ENCODE measurements around the gene KRT6C. TPM values are rescaled to one million over a fixed set of nuclear protein-coding genes. Genes with fewer than 3 reads are reported as not detected.
"Not testable (repeated sequence)": the region's sequence is repeated elsewhere in the genome, so short reads cannot be mapped to it uniquely, and the experiment has no call there.

KRT6C gene
- total RNA-seq, 1 donor from 2014 or later, result not detected

DNA sequence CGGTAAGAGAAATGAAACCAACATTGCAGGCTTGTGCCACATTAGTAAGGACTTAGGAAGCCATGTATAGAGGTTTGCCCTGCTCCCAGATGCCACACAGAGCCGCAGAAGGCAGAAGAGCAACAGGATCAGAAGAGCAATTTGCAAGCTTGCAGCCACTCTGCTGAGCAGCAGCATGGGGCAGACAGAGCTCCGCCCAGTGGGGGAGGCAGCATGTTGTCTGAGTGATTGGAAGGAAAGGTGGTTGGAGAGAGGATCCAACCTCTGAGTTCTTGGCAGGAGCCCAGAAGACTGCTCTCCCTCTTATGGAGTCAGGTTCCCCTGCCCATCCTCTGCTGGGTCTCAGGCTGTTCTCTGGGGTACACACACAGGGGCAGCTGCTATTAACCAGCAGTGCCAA lies 21.8 kb upstream of the KRT6C start:
- intact Hi-C loops (cut with micrococcal nuclease), result no loop called here
- no peaks in the 10 kb centered on the region for H3K4me1 Mint-ChIP-seq (ENCODE audit: low read depth)

DNA sequence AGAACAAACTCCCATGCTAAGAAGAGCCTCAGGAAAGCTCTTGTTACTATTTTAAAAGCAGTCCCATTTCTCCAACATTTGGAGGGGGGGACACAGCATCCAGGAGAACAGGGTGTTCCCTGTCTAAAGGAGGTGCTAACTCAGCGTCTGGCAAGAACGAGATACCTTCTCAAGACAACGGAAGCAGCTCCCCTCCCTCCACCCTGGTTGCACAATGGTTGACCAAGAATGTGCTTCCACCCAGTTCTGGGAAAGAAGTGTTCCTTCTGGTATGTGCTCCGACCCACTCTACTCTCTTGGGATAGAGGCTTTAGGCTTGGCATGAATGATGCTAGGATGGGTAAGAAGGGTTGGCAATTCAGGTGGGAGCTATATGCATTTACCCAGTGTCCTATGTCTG lies 20.9 kb upstream of the KRT6C start:
- Mint-ChIP-seq H3K27me3 (ENCODE audit: insufficient read depth) (peaks cover 8% of the 10 kb centered on the region), H3K9me3 (no peaks in the 10 kb centered on the region), H3K4me3 (no peak overlapping the region), H3K27ac (no peak overlapping the region), H3K4me1 (ENCODE audit: low read depth) (no peaks in the 10 kb centered on the region), H3K36me3 (ENCODE audit: low read depth) (no peaks in the 10 kb centered on the region)
- intact Hi-C loops (cut with micrococcal nuclease), result no loop called here
- no peak for DNase-seq (ENCODE audit: low spot score)

More for the DNA sequence above, 21.8 kb upstream of the KRT6C start:
- no peak overlapping the region for H3K4me3 Mint-ChIP-seq
- no peak for DNase-seq (ENCODE audit: low spot score)
- no peaks in the 10 kb centered on the region for H3K36me3 Mint-ChIP-seq (ENCODE audit: low read depth)
- peaks cover 8% of the 10 kb centered on the region for H3K27me3 Mint-ChIP-seq (ENCODE audit: insufficient read depth)
- no peak overlapping the region for H3K27ac Mint-ChIP-seq
- H3K9me3 Mint-ChIP-seq, result no peaks in the 10 kb centered on the region

DNA sequence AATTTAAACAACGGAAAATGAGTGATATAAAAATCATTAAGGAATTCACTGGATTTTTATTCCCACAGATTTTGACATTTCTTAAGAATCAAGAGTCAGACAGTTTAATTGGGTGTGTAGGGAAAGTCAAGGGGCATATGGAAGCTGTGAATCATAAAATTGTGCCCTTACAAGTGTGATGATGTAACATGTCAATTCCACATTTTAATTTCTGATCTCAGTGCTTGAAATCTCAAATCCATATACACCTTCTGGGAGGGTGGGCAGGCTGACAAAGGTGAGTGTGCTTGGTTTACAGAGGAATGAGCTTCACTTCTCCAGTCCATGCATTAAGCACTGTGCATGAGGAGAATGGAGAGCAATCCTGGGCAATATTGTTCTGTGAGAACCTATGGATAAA lies 20.5 kb upstream of the KRT6C start:
- DNase-seq (ENCODE audit: low spot score), result no peak
- intact Hi-C loops (cut with micrococcal nuclease), result no loop called here
- Mint-ChIP-seq H3K4me1 (ENCODE audit: low read depth) (no peaks in the 10 kb centered on the region), H3K4me3 (no peak overlapping the region), H3K36me3 (ENCODE audit: low read depth) (no peaks in the 10 kb centered on the region), H3K27ac (no peak overlapping the region), H3K9me3 (no peaks in the 10 kb centered on the region), H3K27me3 (ENCODE audit: insufficient read depth) (peaks cover 8% of the 10 kb centered on the region)

GRCh38 chr12:52493172-52493571 lies 19.6 kb upstream of the KRT6C start, which contains the start of gene KRT6A:
Gene KRT6A, minus strand, starts transcription at chr12:52493257. Its CDS starts 69 bp downstream, at chr12:52493188.
- DNase-seq (ENCODE audit: low spot score), result no peak
- Mint-ChIP-seq H3K4me1 (ENCODE audit: low read depth) (no peaks in the 10 kb centered on the region), H3K4me3 (no peak within 1 kb of the TSS), H3K9me3 (no peaks in the 10 kb centered on the region), H3K27me3 (ENCODE audit: insufficient read depth) (peaks cover 8% of the 10 kb centered on the region), H3K27ac (no peak within 1 kb of the TSS), H3K36me3 (ENCODE audit: low read depth) (no peaks in the 10 kb centered on the region)
- intact Hi-C loops (cut with micrococcal nuclease), result no loop called here

- H3K36me3 Mint-ChIP-seq (ENCODE audit: low read depth); intact Hi-C loops (cut with micrococcal nuclease); H3K4me1 Mint-ChIP-seq (ENCODE audit: low read depth); H3K27ac Mint-ChIP-seq; H3K4me3 Mint-ChIP-seq; DNase-seq (ENCODE audit: low spot score); H3K9me3 Mint-ChIP-seq; H3K27me3 Mint-ChIP-seq (ENCODE audit: insufficient read depth): not testable (repeated sequence)
Measured at GRCh38 chr12:52492405-52492804, 18.8 kb upstream of the KRT6C start.

- peaks cover 10% of the 10 kb centered on the region for H3K27me3 Mint-ChIP-seq (ENCODE audit: insufficient read depth)
- H3K36me3 Mint-ChIP-seq (ENCODE audit: low read depth); H3K27ac Mint-ChIP-seq; H3K4me3 Mint-ChIP-seq; intact Hi-C loops (cut with micrococcal nuclease); H3K9me3 Mint-ChIP-seq; H3K4me1 Mint-ChIP-seq (ENCODE audit: low read depth); DNase-seq (ENCODE audit: low spot score): not testable (repeated sequence)
Measured at GRCh38 chr12:52491495-52491894, 17.9 kb upstream of the KRT6C start.

DNA sequence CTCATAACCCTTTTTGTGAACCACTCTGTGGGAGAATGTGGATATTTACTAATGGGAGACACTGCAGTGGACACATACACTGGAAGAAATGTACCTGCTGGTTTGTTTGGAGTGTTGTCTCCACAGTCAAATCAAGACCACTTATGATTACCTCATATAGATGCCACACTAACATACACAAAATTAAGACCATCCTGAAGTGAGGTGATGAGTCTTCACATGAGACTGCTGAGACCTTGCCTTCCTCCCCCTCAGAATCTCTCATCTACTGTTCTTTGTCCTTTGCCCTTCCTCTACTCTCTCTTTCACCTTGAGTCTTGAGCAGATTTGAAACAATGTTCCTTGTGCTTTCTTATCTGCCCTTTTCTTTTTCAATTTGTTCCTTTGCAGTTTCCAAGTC lies 15.1 kb upstream of the KRT6C start:
- no peaks in the 10 kb centered on the region for H3K9me3 Mint-ChIP-seq
- intact Hi-C loops (cut with micrococcal nuclease), result no loop called here
- H3K36me3 Mint-ChIP-seq (ENCODE audit: low read depth), result no peaks in the 10 kb centered on the region
- no peak overlapping the region for H3K4me3 Mint-ChIP-seq
- H3K27me3 Mint-ChIP-seq (ENCODE audit: insufficient read depth), result peaks cover 27% of the 10 kb centered on the region
- no peak overlapping the region for H3K27ac Mint-ChIP-seq
- H3K4me1 Mint-ChIP-seq (ENCODE audit: low read depth), result no peaks in the 10 kb centered on the region
- no peak for DNase-seq (ENCODE audit: low spot score)

GRCh38 chr12:52487744-52488443 lies 14.3 kb upstream of the KRT6C start:
- H3K27me3 Mint-ChIP-seq (ENCODE audit: insufficient read depth), result peaks cover 33% of the 10 kb centered on the region
- intact Hi-C loops (cut with micrococcal nuclease); H3K4me1 Mint-ChIP-seq (ENCODE audit: low read depth); H3K4me3 Mint-ChIP-seq; H3K27ac Mint-ChIP-seq; DNase-seq (ENCODE audit: low spot score); H3K9me3 Mint-ChIP-seq; H3K36me3 Mint-ChIP-seq (ENCODE audit: low read depth): not testable (repeated sequence)

- no peak overlapping the region for H3K27ac Mint-ChIP-seq
- intact Hi-C loops (cut with micrococcal nuclease), result no loop called here
- DNase-seq (ENCODE audit: low spot score), result no peak
- H3K4me3 Mint-ChIP-seq, result no peak overlapping the region
- H3K9me3 Mint-ChIP-seq, result no peaks in the 10 kb centered on the region
- H3K4me1 Mint-ChIP-seq (ENCODE audit: low read depth), result no peaks in the 10 kb centered on the region
- H3K27me3 Mint-ChIP-seq (ENCODE audit: insufficient read depth), result peaks cover 36% of the 10 kb centered on the region
- H3K36me3 Mint-ChIP-seq (ENCODE audit: low read depth), result no peaks in the 10 kb centered on the region
Measured at GRCh38 chr12:52487211-52487610, 13.6 kb upstream of the KRT6C start.

DNA sequence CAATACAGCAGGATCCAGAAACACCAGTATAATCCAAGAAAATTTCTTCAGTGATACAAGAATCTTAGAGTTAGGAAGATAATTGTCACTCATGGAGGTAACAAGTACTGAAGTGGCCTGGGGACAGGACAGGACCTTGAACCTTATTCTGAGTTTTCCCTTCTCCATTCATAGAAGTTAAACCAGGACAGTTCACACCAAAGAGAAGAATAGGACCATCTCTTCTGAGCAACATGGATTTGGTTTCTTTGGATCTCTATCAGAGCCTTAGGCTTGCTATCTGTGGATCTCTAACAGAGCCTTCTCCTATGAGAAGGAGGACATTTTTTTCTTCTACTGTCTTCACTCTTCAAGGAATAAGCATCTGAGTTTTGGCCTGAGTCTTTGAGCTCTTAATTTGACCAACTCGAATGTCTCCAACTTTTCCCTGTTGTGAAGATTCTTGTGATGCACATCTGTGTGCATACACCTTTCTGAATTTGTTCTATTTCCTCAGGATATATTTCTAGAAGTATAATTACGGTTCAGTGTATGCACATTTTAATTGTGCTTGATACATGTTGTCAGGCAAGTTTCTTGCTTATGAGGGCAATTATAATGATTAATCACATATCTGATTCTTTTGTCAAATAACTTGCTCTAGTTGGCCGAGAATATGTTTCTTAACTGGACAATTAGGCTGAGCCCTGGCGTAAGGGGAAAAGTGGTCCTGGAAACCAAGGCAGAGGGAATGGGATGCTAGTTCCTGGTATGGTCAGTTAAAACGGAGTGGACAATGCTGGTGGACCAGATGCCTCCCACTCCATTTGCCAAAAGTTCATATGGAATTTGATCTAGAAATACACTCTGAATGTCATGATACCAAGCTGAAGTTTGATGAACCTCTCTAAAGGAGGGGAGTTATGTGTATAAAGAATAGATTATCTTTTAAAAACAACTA lies 12.8 kb upstream of the KRT6C start:
- H3K27ac Mint-ChIP-seq, result no peak overlapping the region
- no peaks in the 10 kb centered on the region for H3K9me3 Mint-ChIP-seq
- intact Hi-C loops (cut with micrococcal nuclease), result no loop called here
- no peaks in the 10 kb centered on the region for H3K4me1 Mint-ChIP-seq (ENCODE audit: low read depth)
- H3K36me3 Mint-ChIP-seq (ENCODE audit: low read depth), result no peaks in the 10 kb centered on the region
- H3K27me3 Mint-ChIP-seq (ENCODE audit: insufficient read depth), result peaks cover 39% of the 10 kb centered on the region
- no peak for DNase-seq (ENCODE audit: low spot score)
- H3K4me3 Mint-ChIP-seq, result no peak overlapping the region

DNA sequence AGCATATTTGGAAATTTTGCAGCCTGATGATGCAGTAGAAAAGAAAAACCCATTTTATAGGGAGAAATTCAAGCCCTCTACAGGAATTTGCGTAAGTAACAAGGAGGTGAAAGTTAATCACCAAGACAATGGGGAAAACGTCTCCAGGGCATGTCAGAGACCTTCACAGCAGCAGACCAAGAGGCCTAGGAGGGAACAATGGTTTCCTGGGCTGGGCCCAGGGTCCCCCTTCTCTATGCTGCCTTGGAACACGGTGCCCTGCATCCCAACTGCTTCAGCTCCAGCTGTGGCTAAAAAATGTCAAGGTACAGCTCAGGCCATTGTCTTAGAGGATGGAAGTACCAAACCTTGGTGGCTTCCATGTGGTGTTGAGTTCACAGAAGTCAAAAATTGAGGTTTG lies 6.5 kb upstream of the KRT6C start:
- intact Hi-C loops (cut with micrococcal nuclease), result no loop called here
- Mint-ChIP-seq H3K4me3 (no peak overlapping the region), H3K27me3 (ENCODE audit: insufficient read depth) (peaks cover 28% of the 10 kb centered on the region), H3K36me3 (ENCODE audit: low read depth) (no peaks in the 10 kb centered on the region), H3K4me1 (ENCODE audit: low read depth) (no peaks in the 10 kb centered on the region), H3K9me3 (peaks cover 10% of the 10 kb centered on the region), H3K27ac (no peak overlapping the region)
- DNase-seq (ENCODE audit: low spot score), result no peak

DNA sequence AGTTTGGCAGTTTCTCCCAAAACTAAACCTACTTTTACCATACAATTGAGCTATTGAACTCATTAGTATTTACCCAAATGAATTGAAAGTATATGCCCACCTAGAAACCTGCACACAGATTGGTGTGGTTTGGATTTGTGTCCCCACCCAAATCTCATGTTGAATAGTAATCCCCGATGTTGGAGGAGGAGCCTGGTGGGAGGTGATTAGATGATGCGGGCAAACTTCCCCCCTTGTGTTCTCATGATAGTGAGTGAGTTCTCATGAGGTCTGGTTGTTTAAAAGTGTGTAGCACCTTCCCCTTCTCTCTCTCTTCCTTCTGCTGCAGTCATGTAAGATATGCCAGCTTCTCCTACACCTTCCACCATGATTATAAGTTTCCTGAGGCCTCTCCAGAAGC lies 4.0 kb upstream of the KRT6C start:
- Mint-ChIP-seq H3K27me3 (ENCODE audit: insufficient read depth) (peaks cover 11% of the 10 kb centered on the region), H3K4me1 (ENCODE audit: low read depth) (no peaks in the 10 kb centered on the region), H3K36me3 (ENCODE audit: low read depth) (no peaks in the 10 kb centered on the region), H3K9me3 (peaks cover 10% of the 10 kb centered on the region), H3K27ac (no peak overlapping the region), H3K4me3 (no peak overlapping the region)
- DNase-seq (ENCODE audit: low spot score), result no peak
- intact Hi-C loops (cut with micrococcal nuclease), result no loop called here

DNA sequence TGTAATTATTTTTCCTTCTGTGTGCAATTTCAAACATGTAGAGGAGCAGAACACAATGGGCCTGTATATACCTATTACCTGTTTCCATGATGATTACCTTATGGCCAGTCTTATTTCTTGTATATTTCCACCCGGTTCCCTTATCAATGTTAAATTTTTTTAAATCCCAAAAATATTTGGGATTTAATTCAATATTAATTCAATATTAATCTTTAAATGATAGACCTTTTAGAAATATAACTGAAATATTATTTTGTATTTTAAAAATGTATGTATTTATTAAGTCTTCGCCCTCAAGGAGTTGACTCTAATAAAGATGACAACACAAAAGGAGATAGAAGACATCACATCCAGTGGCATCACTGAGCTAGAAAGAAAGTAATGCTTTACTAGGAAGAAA lies 607 bp upstream of the KRT6C start:
- intact Hi-C loops (cut with micrococcal nuclease), result no loop called here
- no peak overlapping the region for H3K4me3 Mint-ChIP-seq
- H3K9me3 Mint-ChIP-seq, result peaks cover 4% of the 10 kb centered on the region
- no peaks in the 10 kb centered on the region for H3K4me1 Mint-ChIP-seq (ENCODE audit: low read depth)
- no peaks in the 10 kb centered on the region for H3K36me3 Mint-ChIP-seq (ENCODE audit: low read depth)
- no peak overlapping the region for H3K27ac Mint-ChIP-seq
- H3K27me3 Mint-ChIP-seq (ENCODE audit: insufficient read depth), result peaks cover 4% of the 10 kb centered on the region
- DNase-seq (ENCODE audit: low spot score), result no peak
